ENCODE measurements around the gene SPAG5.

DNA sequence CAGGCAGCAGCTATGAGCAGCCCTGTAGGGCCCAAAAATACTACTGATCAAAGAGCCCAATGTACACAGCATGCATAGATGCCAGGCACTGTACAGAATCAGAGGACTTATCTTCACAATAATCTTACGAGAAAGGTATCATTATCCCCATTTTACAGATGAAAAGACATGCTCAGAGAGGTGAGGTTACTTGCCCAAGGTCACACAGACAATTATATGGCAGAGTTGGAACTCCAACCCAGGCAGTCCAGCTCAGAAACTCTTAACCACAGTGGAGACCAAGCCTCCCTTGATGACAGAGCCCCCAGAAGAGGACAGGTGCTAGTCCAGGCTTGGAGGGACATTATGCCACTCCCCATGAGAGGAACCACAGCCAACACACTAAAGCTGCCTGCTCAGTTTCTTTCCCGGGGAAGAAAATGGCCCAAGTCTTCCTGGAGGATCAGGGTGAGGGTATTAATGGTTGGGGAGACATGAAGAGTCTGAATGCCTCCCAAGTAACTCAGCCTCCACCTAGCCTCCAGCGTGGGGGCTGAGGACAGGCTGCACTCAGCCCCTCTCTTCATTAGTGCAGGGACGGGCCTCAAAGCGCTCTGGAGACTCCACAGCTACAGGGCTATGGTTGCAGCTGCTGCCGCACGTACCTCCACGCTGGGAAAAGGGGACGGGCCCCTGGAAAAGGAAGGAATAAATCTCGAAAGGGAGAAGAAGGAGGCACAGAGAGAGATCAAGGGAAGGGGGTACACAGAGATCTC lies 47.2 kb downstream of the SPAG5 start:
- TF ChIP-seq, protein P1, sequence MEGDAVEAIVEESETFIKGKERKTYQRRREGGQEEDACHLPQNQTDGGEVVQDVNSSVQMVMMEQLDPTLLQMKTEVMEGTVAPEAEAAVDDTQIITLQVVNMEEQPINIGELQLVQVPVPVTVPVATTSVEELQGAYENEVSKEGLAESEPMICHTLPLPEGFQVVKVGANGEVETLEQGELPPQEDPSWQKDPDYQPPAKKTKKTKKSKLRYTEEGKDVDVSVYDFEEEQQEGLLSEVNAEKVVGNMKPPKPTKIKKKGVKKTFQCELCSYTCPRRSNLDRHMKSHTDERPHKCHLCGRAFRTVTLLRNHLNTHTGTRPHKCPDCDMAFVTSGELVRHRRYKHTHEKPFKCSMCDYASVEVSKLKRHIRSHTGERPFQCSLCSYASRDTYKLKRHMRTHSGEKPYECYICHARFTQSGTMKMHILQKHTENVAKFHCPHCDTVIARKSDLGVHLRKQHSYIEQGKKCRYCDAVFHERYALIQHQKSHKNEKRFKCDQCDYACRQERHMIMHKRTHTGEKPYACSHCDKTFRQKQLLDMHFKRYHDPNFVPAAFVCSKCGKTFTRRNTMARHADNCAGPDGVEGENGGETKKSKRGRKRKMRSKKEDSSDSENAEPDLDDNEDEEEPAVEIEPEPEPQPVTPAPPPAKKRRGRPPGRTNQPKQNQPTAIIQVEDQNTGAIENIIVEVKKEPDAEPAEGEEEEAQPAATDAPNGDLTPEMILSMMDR (IDR thresholded peaks at IDR 0.05; ENCODE audit: low read length) = no peak
- TF ChIP-seq EZH2 (optimal IDR thresholded peaks at IDR 0.05; ENCODE audit: low read depth, low read length) = no peak
